ENCODE data around the gene LYRM7.

The LYRM7 gene

GRCh38 chr5:131218392-131218791 is 47.6 kb downstream of the LYRM7 start:
- no peak for TF ChIP-seq CTCF (IDR thresholded peaks at IDR 0.05; ENCODE audit: low read depth, low read length)
- Histone ChIP-seq H3K36me3 (no peaks in the 10 kb centered on the region), H3K4me1 (no peaks in the 10 kb centered on the region), H3K27me3 (no peaks in the 10 kb centered on the region), H3K4me3 (ENCODE audit: low read depth, low read length) (no peak overlapping the region), H3K9me3 (no peaks in the 10 kb centered on the region)
- no peak for DNase-seq

GRCh38 chr5:131220566-131220965 is 49.8 kb downstream of the LYRM7 start:
- H3K27me3 ChIP-seq: no peaks in the 10 kb centered on the region
- no peaks in the 10 kb centered on the region for H3K36me3 ChIP-seq
- H3K9me3 ChIP-seq: no peaks in the 10 kb centered on the region
- no peak overlapping the region for H3K4me3 ChIP-seq (ENCODE audit: low read depth, low read length)
- H3K4me1 ChIP-seq: no peaks in the 10 kb centered on the region
- no peak for DNase-seq
- no peak for TF ChIP-seq CTCF (IDR thresholded peaks at IDR 0.05; ENCODE audit: low read depth, low read length)

- Histone ChIP-seq H3K36me3 (no peaks in the 10 kb centered on the region), H3K27me3 (no peaks in the 10 kb centered on the region), H3K9me3 (no peaks in the 10 kb centered on the region), H3K4me1 (no peaks in the 10 kb centered on the region), H3K4me3 (ENCODE audit: low read depth, low read length) (no peak overlapping the region)
- no peak for DNase-seq
- no peak for TF ChIP-seq CTCF (IDR thresholded peaks at IDR 0.05; ENCODE audit: low read depth, low read length)
These were observed 50.4 kb downstream of the LYRM7 start for GRCh38 chr5:131221008-131221703.

- TF ChIP-seq CTCF (IDR thresholded peaks at IDR 0.05; ENCODE audit: low read depth, low read length): no peak
- Histone ChIP-seq H3K9me3 (no peaks in the 10 kb centered on the region), H3K36me3 (no peaks in the 10 kb centered on the region), H3K27me3 (no peaks in the 10 kb centered on the region), H3K4me1 (no peaks in the 10 kb centered on the region), H3K4me3 (ENCODE audit: low read depth, low read length) (no peak overlapping the region)
- no peak for DNase-seq
These were observed 51.1 kb downstream of the LYRM7 start for GRCh38 chr5:131221888-131222287.

GRCh38 chr5:131222731-131223130 is 52.0 kb downstream of the LYRM7 start:
- no peak for TF ChIP-seq CTCF (IDR thresholded peaks at IDR 0.05; ENCODE audit: low read depth, low read length)
- H3K9me3 ChIP-seq: no peaks in the 10 kb centered on the region
- no peaks in the 10 kb centered on the region for H3K27me3 ChIP-seq
- H3K36me3 ChIP-seq: no peaks in the 10 kb centered on the region
- no peaks in the 10 kb centered on the region for H3K4me1 ChIP-seq
- no peak overlapping the region for H3K4me3 ChIP-seq (ENCODE audit: low read depth, low read length)
- no peak for DNase-seq

- no peak for DNase-seq
- H3K27me3 ChIP-seq: no peaks in the 10 kb centered on the region
- no peak overlapping the region for H3K4me3 ChIP-seq (ENCODE audit: low read depth, low read length)
- no peaks in the 10 kb centered on the region for H3K36me3 ChIP-seq
- no peaks in the 10 kb centered on the region for H3K4me1 ChIP-seq
- H3K9me3 ChIP-seq: no peaks in the 10 kb centered on the region
- TF ChIP-seq CTCF (IDR thresholded peaks at IDR 0.05; ENCODE audit: low read depth, low read length): no peak
These were observed 53.1 kb downstream of the LYRM7 start for GRCh38 chr5:131223751-131224386.

Measured in BE2C (cell line).